SK-N-SH (cell line): Measurements from ENCODE around the gene SLC14A1. TPM values are rescaled to one million over a fixed set of nuclear protein-coding genes. Genes with fewer than 3 reads are reported as not detected.

Source experiments
- CTCF ChIA-PET: fragments of 300-600, 350-600 bp; formaldehyde crosslinking; extraction: SDS; loops from one replicate; lab custom pipeline; 2021; lab: Yijun Ruan, JAX
- POLR2A ChIA-PET: fragments of 350-600 bp; sonication (Branson Sonifier 250); formaldehyde crosslinking; extraction: SDS; loops from one replicate; lab custom pipeline; 2020; ENCODE audit warnings: antibody characterized with exemption, inconsistent platforms; lab: Yijun Ruan, JAX
- DNase-seq: peaks from one replicate; pipeline ENCODE4 v3.0.0; 2012
- H2AFZ ChIP-seq: fragments of 200-600 bp; sonication (generic); 2 replicates; pipeline ENCODE4 v1.8.1; 2016; ENCODE audit warnings: antibody characterized with exemption, mild to moderate bottlenecking, low read depth
- H3F3A ChIP-seq: fragments of 200-600 bp; sonication (generic); replicated peaks from 2 replicates; pipeline ENCODE3; 2016; ENCODE audit warnings: antibody characterized with exemption, mild to moderate bottlenecking; ENCODE audit not compliant: insufficient read depth
- H3K27ac ChIP-seq, 2 experiments: fragments of 200-500 bp in 1 of 2; fragments of 200-600 bp in 1 of 2; sonication (Bioruptor generic) in 1 of 2; sonication (generic), shearing (Covaris generic) in 1 of 2; 2 replicates each; pipeline versions ENCODE4 v1.5.1 to v1.6.1; 2014 to 2016; ENCODE audit warnings: low read depth in 2 of 2, inconsistent platforms in 1 of 2, low read length in 1 of 2, mild to moderate bottlenecking in 1 of 2, mixed read lengths in 1 of 2
- H3K27me3 ChIP-seq: fragments of 200-600 bp; sonication (generic), shearing (Covaris generic); 2 replicates; pipeline ENCODE4 v1.6.1; 2016; ENCODE audit warnings: mixed run types; ENCODE audit not compliant: insufficient read depth
- H3K36me3 ChIP-seq, 2 experiments: fragments of 200-500 bp in 1 of 2; fragments of 200-600 bp in 1 of 2; sonication (Bioruptor generic) in 1 of 2; sonication (generic) in 1 of 2; replicated peaks in 1 of 2; 2 replicates each; pipeline versions ENCODE3 to v1.5.1; 2014 to 2016; ENCODE audit warnings: low read length in 1 of 2, mild to moderate bottlenecking in 1 of 2; ENCODE audit not compliant: insufficient read depth in 2 of 2, control insufficient read depth in 1 of 2
- H3K4me1 ChIP-seq, 2 experiments: fragments of 200-500 bp in 1 of 2; fragments of 200-600 bp in 1 of 2; sonication (Bioruptor generic) in 1 of 2; sonication (generic), shearing (Covaris generic) in 1 of 2; 2 replicates each; pipeline versions ENCODE4 v1.5.1 to v1.6.1; 2014 to 2016; ENCODE audit warnings: low read depth in 1 of 2, low read length in 1 of 2, mixed run types in 1 of 2; ENCODE audit not compliant: insufficient read depth in 2 of 2, control insufficient read depth in 1 of 2
- H3K4me2 ChIP-seq: fragments of 200-600 bp; sonication (generic), shearing (Covaris generic); 2 replicates; pipeline ENCODE4 v1.6.1; 2017; ENCODE audit warnings: mixed run types
- H3K4me3 ChIP-seq, 2 experiments: fragments of 200-500 bp in 1 of 2; fragments of 200-600 bp in 1 of 2; sonication (Bioruptor generic) in 1 of 2; sonication (generic), shearing (Covaris generic) in 1 of 2; 2 replicates each; pipeline versions ENCODE4 v1.5.1 to v1.8.1; 2014 to 2016; ENCODE audit warnings: low read depth in 2 of 2, inconsistent platforms in 1 of 2, low read length in 1 of 2, mild to moderate bottlenecking in 1 of 2, mixed read lengths in 1 of 2, moderate library complexity in 1 of 2
- H3K79me2 ChIP-seq: fragments of 200-600 bp; sonication (generic); 2 replicates; pipeline ENCODE4 v1.8.1; 2017; ENCODE audit warnings: mild to moderate bottlenecking; ENCODE audit not compliant: insufficient read depth
- H3K9ac ChIP-seq: fragments of 200-600 bp; sonication (generic); 2 replicates; pipeline ENCODE4 v1.6.1; 2017; ENCODE audit warnings: mixed run types
- H3K9me2 ChIP-seq: fragments of 200-600 bp; sonication (generic); 2 replicates; pipeline ENCODE4 v1.6.1; 2017; ENCODE audit warnings: mixed run types
- H3K9me3 ChIP-seq: fragments of 200-600 bp; sonication (generic); 2 replicates; pipeline ENCODE4 v1.6.1; 2017; ENCODE audit warnings: mixed run types, mild to moderate bottlenecking, moderate library complexity
- H4K20me1 ChIP-seq: fragments of 200-600 bp; sonication (generic); 2 replicates; pipeline ENCODE4 v1.6.1; 2017; ENCODE audit warnings: mild to moderate bottlenecking, mixed run types; ENCODE audit not compliant: insufficient read depth
- FOSL2 ChIP-seq: IDR thresholded peaks from 2 replicates; pipeline ENCODE4 v1.4.0; 2012; ENCODE audit warnings: low read depth, mild to moderate bottlenecking, moderate library complexity, borderline replicate concordance
- FOXM1 ChIP-seq: IDR thresholded peaks from 2 replicates; pipeline ENCODE4 v1.4.0; 2012; ENCODE audit warnings: low read depth, mild to moderate bottlenecking
- GATA2 ChIP-seq: sonication (generic); formaldehyde crosslinking; IDR thresholded peaks from 2 replicates; pipeline ENCODE4 v1.5.0; 2020; ENCODE audit warnings: mild to moderate bottlenecking, missing genetic modification reagents
- MXI1 ChIP-seq: IDR thresholded peaks from 2 replicates; pipeline ENCODE4 v1.6.1; 2012; ENCODE audit warnings: mild to moderate bottlenecking, low read depth, low read length, improper control_type of control experiment
- NFIC ChIP-seq: IDR thresholded peaks from 2 replicates; pipeline ENCODE4 v1.4.0; 2012; ENCODE audit warnings: borderline replicate concordance
- NRF1 ChIP-seq: IDR thresholded peaks from 2 replicates; pipeline ENCODE4 v1.6.1; 2012; ENCODE audit warnings: low read depth, mild to moderate bottlenecking, low read length
- POLR2AphosphoS5 ChIP-seq: IDR thresholded peaks from 2 replicates; pipeline ENCODE4 v1.6.1; 2012; ENCODE audit warnings: low read depth, low read length
- RFX5 ChIP-seq: IDR thresholded peaks from 2 replicates; pipeline ENCODE4 v1.6.1; 2012; ENCODE audit warnings: mild to moderate bottlenecking, improper control_type of control experiment, low read length
- RXRA ChIP-seq: IDR thresholded peaks from 2 replicates; pipeline ENCODE4 v1.4.0; 2012; ENCODE audit warnings: low read depth, mild to moderate bottlenecking, borderline replicate concordance
- SIN3A ChIP-seq: IDR thresholded peaks from 2 replicates; pipeline ENCODE4 v1.6.1; 2012; ENCODE audit warnings: low read depth, mild to moderate bottlenecking, low read length, moderate library complexity, borderline replicate concordance
- SMC3 ChIP-seq: IDR thresholded peaks from 2 replicates; pipeline ENCODE4 v1.6.1; 2012; ENCODE audit warnings: low read depth, low read length, improper control_type of control experiment
- TEAD4 ChIP-seq: IDR thresholded peaks from 2 replicates; pipeline ENCODE4 v1.4.0; 2012; ENCODE audit warnings: mild to moderate bottlenecking, borderline replicate concordance; ENCODE audit not compliant: insufficient read depth
- YY1 ChIP-seq: IDR thresholded peaks from 2 replicates; pipeline ENCODE4 v1.4.0; 2012; ENCODE audit warnings: low read depth, mild to moderate bottlenecking
- WGBS: methylation state at CpG from one replicate; pipeline ENCODE4 v1.1.6; 2017; ENCODE audit warnings: low lambda C conversion rate; 5-methylcytosine and 5-hydroxymethylcytosine counted together
- polyA plus RNA-seq, 3 experiments: library from polyadenylated mRNA; depleted of rRNA; stranded (reverse); fragments of >200 nt; gene quantifications; 2 replicates each; pipeline ENCODE4 v1.2.3, GENCODE V29; 2012
- TF ChIP-seq, protein P1 (sequence below): fragments of 150-350 bp; IDR thresholded peaks from 2 replicates; pipeline ENCODE4 v1.6.1; 2016; ENCODE audit warnings: mild to moderate bottlenecking, low read depth, low read length
- TF ChIP-seq, protein P2 (sequence below): IDR thresholded peaks from 2 replicates; pipeline ENCODE4; 2012
- TF ChIP-seq, protein P3 (sequence below): IDR thresholded peaks from 2 replicates; pipeline ENCODE4 v1.6.1; 2012; ENCODE audit warnings: mild to moderate bottlenecking, low read depth, low read length, moderate library complexity
- TF ChIP-seq, protein P4 (sequence below): fragments of 200-600 bp; sonication (generic); IDR thresholded peaks from 2 replicates; pipeline ENCODE4 v1.6.1; 2017; ENCODE audit warnings: antibody characterized with exemption, mild to moderate bottlenecking, moderate library complexity

The SLC14A1 gene
- polyA plus RNA-seq, 1 of the 3 experiments (the other 2 are of a cell fraction), result 2.4 TPM

DNA sequence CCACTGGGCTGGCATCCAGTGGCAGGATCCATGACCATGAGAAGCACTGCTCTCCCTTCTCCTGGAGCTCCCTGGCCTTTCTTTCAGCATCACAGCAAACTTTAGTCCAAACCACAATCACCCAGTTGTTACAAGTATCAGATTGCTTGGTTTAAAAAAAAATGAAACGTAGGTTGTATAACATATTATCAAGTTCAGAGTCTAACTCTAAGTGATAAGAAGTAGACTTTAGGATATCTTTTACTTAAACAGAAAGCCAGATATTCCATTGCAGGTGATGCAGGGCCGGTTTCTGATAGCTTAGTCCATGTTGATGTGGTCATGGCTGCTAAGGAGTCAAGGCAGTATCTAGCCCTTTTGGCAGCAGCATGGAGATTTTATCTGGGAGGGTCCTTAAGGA, 24.5 kb downstream of the SLC14A1 start:
- WGBS, result 52% methylated on average over 2 of the region's 2 CpGs
- TF ChIP-seq, protein P1, sequence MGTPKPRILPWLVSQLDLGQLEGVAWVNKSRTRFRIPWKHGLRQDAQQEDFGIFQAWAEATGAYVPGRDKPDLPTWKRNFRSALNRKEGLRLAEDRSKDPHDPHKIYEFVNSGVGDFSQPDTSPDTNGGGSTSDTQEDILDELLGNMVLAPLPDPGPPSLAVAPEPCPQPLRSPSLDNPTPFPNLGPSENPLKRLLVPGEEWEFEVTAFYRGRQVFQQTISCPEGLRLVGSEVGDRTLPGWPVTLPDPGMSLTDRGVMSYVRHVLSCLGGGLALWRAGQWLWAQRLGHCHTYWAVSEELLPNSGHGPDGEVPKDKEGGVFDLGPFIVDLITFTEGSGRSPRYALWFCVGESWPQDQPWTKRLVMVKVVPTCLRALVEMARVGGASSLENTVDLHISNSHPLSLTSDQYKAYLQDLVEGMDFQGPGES, result no peak
- TF ChIP-seq, protein P2, sequence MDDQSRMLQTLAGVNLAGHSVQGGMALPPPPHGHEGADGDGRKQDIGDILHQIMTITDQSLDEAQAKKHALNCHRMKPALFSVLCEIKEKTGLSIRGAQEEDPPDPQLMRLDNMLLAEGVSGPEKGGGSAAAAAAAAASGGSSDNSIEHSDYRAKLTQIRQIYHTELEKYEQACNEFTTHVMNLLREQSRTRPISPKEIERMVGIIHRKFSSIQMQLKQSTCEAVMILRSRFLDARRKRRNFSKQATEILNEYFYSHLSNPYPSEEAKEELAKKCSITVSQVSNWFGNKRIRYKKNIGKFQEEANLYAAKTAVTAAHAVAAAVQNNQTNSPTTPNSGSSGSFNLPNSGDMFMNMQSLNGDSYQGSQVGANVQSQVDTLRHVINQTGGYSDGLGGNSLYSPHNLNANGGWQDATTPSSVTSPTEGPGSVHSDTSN, result no peak
- TF ChIP-seq POLR2AphosphoS5 (no peak), SMC3 (no peak), MXI1 (no peak), TEAD4 (no peak), NFIC (no peak), GATA2 (CRISPR knock-in tag) (no peak), YY1 (no peak), NRF1 (no peak), FOXM1 (no peak), SIN3A (no peak), RFX5 (no peak), RXRA (no peak), FOSL2 (no peak)
- TF ChIP-seq, protein P3, sequence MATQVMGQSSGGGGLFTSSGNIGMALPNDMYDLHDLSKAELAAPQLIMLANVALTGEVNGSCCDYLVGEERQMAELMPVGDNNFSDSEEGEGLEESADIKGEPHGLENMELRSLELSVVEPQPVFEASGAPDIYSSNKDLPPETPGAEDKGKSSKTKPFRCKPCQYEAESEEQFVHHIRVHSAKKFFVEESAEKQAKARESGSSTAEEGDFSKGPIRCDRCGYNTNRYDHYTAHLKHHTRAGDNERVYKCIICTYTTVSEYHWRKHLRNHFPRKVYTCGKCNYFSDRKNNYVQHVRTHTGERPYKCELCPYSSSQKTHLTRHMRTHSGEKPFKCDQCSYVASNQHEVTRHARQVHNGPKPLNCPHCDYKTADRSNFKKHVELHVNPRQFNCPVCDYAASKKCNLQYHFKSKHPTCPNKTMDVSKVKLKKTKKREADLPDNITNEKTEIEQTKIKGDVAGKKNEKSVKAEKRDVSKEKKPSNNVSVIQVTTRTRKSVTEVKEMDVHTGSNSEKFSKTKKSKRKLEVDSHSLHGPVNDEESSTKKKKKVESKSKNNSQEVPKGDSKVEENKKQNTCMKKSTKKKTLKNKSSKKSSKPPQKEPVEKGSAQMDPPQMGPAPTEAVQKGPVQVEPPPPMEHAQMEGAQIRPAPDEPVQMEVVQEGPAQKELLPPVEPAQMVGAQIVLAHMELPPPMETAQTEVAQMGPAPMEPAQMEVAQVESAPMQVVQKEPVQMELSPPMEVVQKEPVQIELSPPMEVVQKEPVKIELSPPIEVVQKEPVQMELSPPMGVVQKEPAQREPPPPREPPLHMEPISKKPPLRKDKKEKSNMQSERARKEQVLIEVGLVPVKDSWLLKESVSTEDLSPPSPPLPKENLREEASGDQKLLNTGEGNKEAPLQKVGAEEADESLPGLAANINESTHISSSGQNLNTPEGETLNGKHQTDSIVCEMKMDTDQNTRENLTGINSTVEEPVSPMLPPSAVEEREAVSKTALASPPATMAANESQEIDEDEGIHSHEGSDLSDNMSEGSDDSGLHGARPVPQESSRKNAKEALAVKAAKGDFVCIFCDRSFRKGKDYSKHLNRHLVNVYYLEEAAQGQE, result no peak
- TF ChIP-seq, protein P4, sequence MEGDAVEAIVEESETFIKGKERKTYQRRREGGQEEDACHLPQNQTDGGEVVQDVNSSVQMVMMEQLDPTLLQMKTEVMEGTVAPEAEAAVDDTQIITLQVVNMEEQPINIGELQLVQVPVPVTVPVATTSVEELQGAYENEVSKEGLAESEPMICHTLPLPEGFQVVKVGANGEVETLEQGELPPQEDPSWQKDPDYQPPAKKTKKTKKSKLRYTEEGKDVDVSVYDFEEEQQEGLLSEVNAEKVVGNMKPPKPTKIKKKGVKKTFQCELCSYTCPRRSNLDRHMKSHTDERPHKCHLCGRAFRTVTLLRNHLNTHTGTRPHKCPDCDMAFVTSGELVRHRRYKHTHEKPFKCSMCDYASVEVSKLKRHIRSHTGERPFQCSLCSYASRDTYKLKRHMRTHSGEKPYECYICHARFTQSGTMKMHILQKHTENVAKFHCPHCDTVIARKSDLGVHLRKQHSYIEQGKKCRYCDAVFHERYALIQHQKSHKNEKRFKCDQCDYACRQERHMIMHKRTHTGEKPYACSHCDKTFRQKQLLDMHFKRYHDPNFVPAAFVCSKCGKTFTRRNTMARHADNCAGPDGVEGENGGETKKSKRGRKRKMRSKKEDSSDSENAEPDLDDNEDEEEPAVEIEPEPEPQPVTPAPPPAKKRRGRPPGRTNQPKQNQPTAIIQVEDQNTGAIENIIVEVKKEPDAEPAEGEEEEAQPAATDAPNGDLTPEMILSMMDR, result no peak
- DNase-seq, result no peak
- Histone ChIP-seq H3F3A (peaks cover 3% of the 10 kb centered on the region), H3K36me3 (no peaks in the 10 kb centered on the region), H3K79me2 (no peaks in the 10 kb centered on the region), H3K4me1 (0 out of 4 replicates have a peak, but pooled peaks cover 0 to 9% of the 10 kb centered on the region in 2 experiments), H3K9ac (no peak overlapping the region), H3K27me3 (no peaks in the 10 kb centered on the region), H3K4me2 (no peak overlapping the region), H3K9me2 (no peaks in the 10 kb centered on the region), H2AFZ (no peak overlapping the region), H3K4me3 (no peak overlapping the region), H4K20me1 (no peaks in the 10 kb centered on the region), H3K9me3 (no peaks in the 10 kb centered on the region), H3K27ac (no peak overlapping the region)
- CTCF ChIA-PET, result interaction anchor here (1.1 to 1.2 kb wide), 2 partner anchors 26 to 127 kb away, joined by 3 read pairs; no protein-coding TSS in a partner anchor
- POLR2A ChIA-PET, result no interaction called here
